H9 (cell line): ENCODE data around the gene PROM1. TPM values are rescaled to one million over a fixed set of nuclear protein-coding genes. Genes with fewer than 3 reads are reported as not detected.

Experiments used
- DNase-seq: peaks from one replicate; pipeline ENCODE4 v3.0.0-alpha.2; 2017
- H2AFZ ChIP-seq: one replicate; pipeline ENCODE4 v1.6.1; 2013; ENCODE audit warnings: mild to moderate bottlenecking, low read length, control low read depth, moderate library complexity
- H2AK5ac ChIP-seq: 2 replicates; pipeline ENCODE4 v1.6.1; 2013; ENCODE audit warnings: low read length, control low read depth, mixed read lengths; ENCODE audit not compliant: insufficient read length
- H2BK120ac ChIP-seq: one replicate; pipeline ENCODE4 v1.6.1; 2013; ENCODE audit warnings: low read depth, mild to moderate bottlenecking, low read length, control low read depth, inconsistent platforms; ENCODE audit not compliant: poor library complexity, severe bottlenecking
- H2BK12ac ChIP-seq: 2 replicates; pipeline ENCODE4 v1.6.1; 2013; ENCODE audit warnings: low read length, control low read depth, mixed read lengths, low read depth; ENCODE audit not compliant: insufficient read length
- H2BK15ac ChIP-seq: 2 replicates; pipeline ENCODE4 v1.6.1; 2013; ENCODE audit warnings: low read depth, low read length, control low read depth
- H2BK20ac ChIP-seq: one replicate; pipeline ENCODE4 v1.6.1; 2013; ENCODE audit warnings: low read depth, mild to moderate bottlenecking, low read length, control low read depth, inconsistent platforms; ENCODE audit not compliant: poor library complexity, severe bottlenecking
- H2BK5ac ChIP-seq: 2 replicates; pipeline ENCODE4 v1.6.1; 2013; ENCODE audit warnings: low read length, control low read depth, mixed read lengths; ENCODE audit not compliant: insufficient read length
- H3K14ac ChIP-seq: 2 replicates; pipeline ENCODE4 v1.6.1; 2013; ENCODE audit warnings: low read length, control low read depth; ENCODE audit not compliant: insufficient read depth
- H3K18ac ChIP-seq: 2 replicates; pipeline ENCODE4 v1.6.1; 2013; ENCODE audit warnings: low read depth, mild to moderate bottlenecking, mixed read lengths, low read length, control low read depth; ENCODE audit not compliant: insufficient read length
- H3K23ac ChIP-seq: 2 replicates; pipeline ENCODE4 v1.6.1; 2013; ENCODE audit warnings: low read length, control low read depth, mixed read lengths, low read depth; ENCODE audit not compliant: insufficient read length
- H3K23me2 ChIP-seq: 2 replicates; pipeline ENCODE4 v1.6.1; 2013; ENCODE audit warnings: low read depth, mild to moderate bottlenecking, mixed read lengths, low read length, control low read depth; ENCODE audit not compliant: insufficient read length, poor library complexity, severe bottlenecking
- H3K27ac ChIP-seq: 2 replicates; pipeline ENCODE4 v1.5.1; 2013; ENCODE audit warnings: low read length, control low read depth, mixed read lengths, low read depth; ENCODE audit not compliant: insufficient read length
- H3K27me3 ChIP-seq: 2 replicates; pipeline ENCODE4 v1.6.1; 2013; ENCODE audit warnings: low read length, control low read depth, inconsistent platforms; ENCODE audit not compliant: insufficient read depth
- H3K4ac ChIP-seq: 2 replicates; pipeline ENCODE4 v1.6.1; 2013; ENCODE audit warnings: low read depth, mild to moderate bottlenecking, control low read depth, inconsistent platforms, low read length, moderate library complexity
- H3K4me1 ChIP-seq: 2 replicates; pipeline ENCODE4 v1.6.1; 2013; ENCODE audit warnings: low read length, control low read depth, inconsistent platforms; ENCODE audit not compliant: insufficient read depth
- H3K4me2 ChIP-seq: 2 replicates; pipeline ENCODE4 v1.6.1; 2013; ENCODE audit warnings: low read length, control low read depth, mixed read lengths; ENCODE audit not compliant: insufficient read length, insufficient read depth
- H3K56ac ChIP-seq: 2 replicates; pipeline ENCODE4 v1.6.1; 2013; ENCODE audit warnings: low read depth, mild to moderate bottlenecking, mixed read lengths, low read length, control low read depth; ENCODE audit not compliant: insufficient read length
- H3K79me1 ChIP-seq: 2 replicates; pipeline ENCODE4 v1.6.1; 2013; ENCODE audit warnings: low read depth, mild to moderate bottlenecking, moderate library complexity, low read length, control low read depth, inconsistent platforms; ENCODE audit not compliant: insufficient read depth, poor library complexity, severe bottlenecking
- H3K79me2 ChIP-seq: 2 replicates; pipeline ENCODE4 v1.6.1; 2013; ENCODE audit warnings: low read length, control low read depth, inconsistent platforms; ENCODE audit not compliant: insufficient read depth
- H3K9ac ChIP-seq: 2 replicates; pipeline ENCODE4 v1.6.1; 2013; ENCODE audit warnings: low read length, control low read depth, mixed read lengths; ENCODE audit not compliant: insufficient read length; ENCODE audit errors: extremely low read depth
- H3K9me3 ChIP-seq: one replicate; pipeline ENCODE4 v1.6.1; 2013; ENCODE audit warnings: low read depth, low read length, inconsistent platforms; ENCODE audit not compliant: control insufficient read depth
- H3T11ph ChIP-seq: one replicate; pipeline ENCODE4 v1.6.1; 2013; ENCODE audit warnings: mild to moderate bottlenecking, low read length, control low read depth, inconsistent platforms
- H4K20me1 ChIP-seq: one replicate; pipeline ENCODE4 v1.6.1; 2013; ENCODE audit not compliant: control insufficient read depth, insufficient read length, insufficient read depth
- H4K5ac ChIP-seq: 2 replicates; pipeline ENCODE4 v1.6.1; 2013; ENCODE audit warnings: low read depth, mild to moderate bottlenecking, mixed read lengths, low read length, control low read depth; ENCODE audit not compliant: insufficient read length
- H4K8ac ChIP-seq: replicated peaks from 2 replicates; pipeline ENCODE4 v1.6.1; 2013; ENCODE audit warnings: low read length, control low read depth, mixed read lengths, low read depth; ENCODE audit not compliant: insufficient read length
- H4K91ac ChIP-seq: 2 replicates; pipeline ENCODE4 v1.6.1; 2013; ENCODE audit warnings: low read depth, mild to moderate bottlenecking, moderate library complexity, mixed read lengths, low read length, control low read depth; ENCODE audit not compliant: insufficient read length
- H3K27ac Mint-ChIP-seq, 3 experiments: 2 replicates in 2 of 3; 3 replicates in 1 of 3; pipeline ENCODE4 v1.8.0; 2020 to 2021; ENCODE audit warnings: mixed read lengths in 3 of 3, mild to moderate bottlenecking in 1 of 3, moderate library complexity in 1 of 3
- H3K27me3 Mint-ChIP-seq: 2 replicates; pipeline ENCODE4 v1.8.0; 2021; ENCODE audit warnings: low read depth, mild to moderate bottlenecking, moderate library complexity, mixed read lengths
- H3K36me3 Mint-ChIP-seq, 3 experiments: 2 replicates in 2 of 3; 3 replicates in 1 of 3; pipeline ENCODE4 v1.8.0; 2020 to 2021; ENCODE audit warnings: low read depth in 3 of 3, mixed read lengths in 3 of 3; ENCODE audit not compliant: insufficient read depth in 1 of 3
- H3K4me1 Mint-ChIP-seq, 2 experiments: 2 replicates each; pipeline ENCODE4 v1.8.0; 2020; ENCODE audit warnings: mixed read lengths in 2 of 2
- H3K4me3 Mint-ChIP-seq, 2 experiments: 2 replicates in 1 of 2; 3 replicates in 1 of 2; pipeline ENCODE4 v1.8.0; 2020 to 2021; ENCODE audit warnings: mild to moderate bottlenecking in 2 of 2, mixed read lengths in 2 of 2, moderate library complexity in 1 of 2
- H3K9me3 Mint-ChIP-seq, 2 experiments: 2 replicates in 1 of 2; 3 replicates in 1 of 2; pipeline ENCODE4 v1.8.0; 2020; ENCODE audit warnings: mild to moderate bottlenecking in 2 of 2, mixed read lengths in 2 of 2, moderate library complexity in 1 of 2
- CTCF ChIP-seq: fragments of 200-600 bp; sonication (generic); conservative IDR thresholded peaks from 3 replicates; pipeline ENCODE4 v1.8.0; 2021; ENCODE audit warnings: antibody characterized with exemption, mild to moderate bottlenecking
- WGBS: extraction: QIAGEN DNeasy Blood & Tissue Kit; methylation state at CpG from one replicate; pipeline ENCODE4 v1.1.7; 2013; ENCODE audit warnings: missing lambda C conversion rate, low lambda C conversion rate, mixed read lengths; ENCODE audit not compliant: insufficient read length; ENCODE audit errors: extremely low coverage; 5-methylcytosine and 5-hydroxymethylcytosine counted together
- total RNA-seq: library from RNA; stranded (reverse); gene quantifications from 2 replicates; pipeline ENCODE4 v1.2.1, GENCODE V29; 2021

Gene PROM1
- total RNA-seq, 1 experiment from 2014 or later, result 98.3 TPM

- Histone ChIP-seq H3K4me2 (no peak overlapping the region), H2AK5ac (no peak overlapping the region), H2BK20ac (no peak overlapping the region), H3K4ac (no peak overlapping the region), H4K91ac (no peak overlapping the region), H3K79me1 (no peaks in the 10 kb centered on the region), H3T11ph (no peak overlapping the region), H2BK120ac (no peak overlapping the region), H4K20me1 (no peaks in the 10 kb centered on the region), H3K9ac (no peak overlapping the region), H2BK5ac (no peak overlapping the region), H3K14ac (no peak overlapping the region), H2AFZ (no peak overlapping the region), H3K27me3 (no peaks in the 10 kb centered on the region), H2BK15ac (no peak overlapping the region), H3K4me1 (no peaks in the 10 kb centered on the region; the same call in 1 of the 2 replicates), H3K79me2 (no peaks in the 10 kb centered on the region), H4K8ac (no peak overlapping the region), H3K56ac (no peak overlapping the region), H2BK12ac (no peak overlapping the region), H3K23me2 (no peaks in the 10 kb centered on the region), H3K9me3 (no peaks in the 10 kb centered on the region), H3K23ac (no peak overlapping the region), H3K18ac (no peak overlapping the region), H3K27ac (no peak overlapping the region), H4K5ac (no peak overlapping the region)
- Mint-ChIP-seq H3K36me3 (no peaks in the 10 kb centered on the region), H3K27me3 (no peaks in the 10 kb centered on the region; the same call in 1 of the 2 replicates), H3K27ac (no peak overlapping the region), H3K4me1 (peaks cover 7% of the 10 kb centered on the region in 2 experiments), H3K9me3 (no peaks in the 10 kb centered on the region), H3K4me3 (no peak overlapping the region)
- no peak for DNase-seq
- WGBS, result no CpG with 5 or more reads among the region's 4 CpGs
- no peak for TF ChIP-seq CTCF
These were observed 147.3 kb downstream of the PROM1 start for GRCh38 chr4:15936495-15936894.
